Activated T-helper 9 cell treated with anti-CD3 and anti-CD28 coated beads, Interleukin-2, amount 50 U/mL, for 16 hours (primary cell): ENCODE data around the gene SLC25A51.
A peak's percentile ranks its signal among the peaks of the same experiment; 100 is the strongest.

Source experiments
- DNase-seq: peaks from one replicate; pipeline ENCODE4 v3.0.0-alpha.2; 2020; ENCODE audit warnings: low read depth

The SLC25A51 gene

GRCh38 chr9:37903647-37904444, at the start of gene SLC25A51:
SLC25A51 (minus strand) TSS chr9:37904127; CDS start chr9:37888550, 15,577 bp downstream.
- peak; percentile 92 for DNase-seq

DNA sequence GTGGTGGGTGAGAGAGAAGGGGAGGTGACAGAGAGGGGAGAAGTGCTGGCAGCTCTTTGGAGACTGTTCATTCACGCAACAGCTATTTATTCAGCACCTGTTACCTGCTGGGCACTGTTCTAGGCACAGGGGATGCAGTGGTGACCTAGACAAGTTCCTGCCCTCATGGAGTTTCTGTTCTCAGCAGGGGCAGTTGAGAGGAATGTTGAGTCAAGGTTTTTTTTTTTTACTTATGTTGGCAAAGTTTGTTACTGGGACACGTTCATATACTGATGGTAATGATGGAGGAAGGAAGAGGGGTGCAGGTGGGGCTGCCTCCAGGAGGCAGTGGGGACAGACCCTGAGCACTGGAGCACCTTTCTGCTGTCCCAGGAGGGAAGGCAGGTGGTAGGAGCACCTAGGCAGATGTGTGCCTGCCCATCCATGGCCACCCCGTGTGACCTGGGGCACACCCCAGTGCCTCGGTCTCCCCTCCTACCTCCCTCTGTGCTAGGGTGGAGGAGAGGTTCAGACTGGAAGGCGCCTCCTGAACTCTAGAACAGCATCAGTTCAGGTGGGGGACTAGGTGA, 49.4 kb upstream of the SLC25A51 start:
- DNase-seq: no peak

GRCh38 chr9:37952731-37953130, 48.8 kb upstream of the SLC25A51 start:
- no peak for DNase-seq

- DNase-seq: no peak
These were observed 47.9 kb upstream of the SLC25A51 start for GRCh38 chr9:37951671-37952449.

- DNase-seq: no peak
These were observed 46.6 kb upstream of the SLC25A51 start for GRCh38 chr9:37950561-37950960.

GRCh38 chr9:37949576-37949975, 45.6 kb upstream of the SLC25A51 start:
- no peak for DNase-seq

GRCh38 chr9:37948417-37948980, 44.6 kb upstream of the SLC25A51 start:
- no peak for DNase-seq

DNA sequence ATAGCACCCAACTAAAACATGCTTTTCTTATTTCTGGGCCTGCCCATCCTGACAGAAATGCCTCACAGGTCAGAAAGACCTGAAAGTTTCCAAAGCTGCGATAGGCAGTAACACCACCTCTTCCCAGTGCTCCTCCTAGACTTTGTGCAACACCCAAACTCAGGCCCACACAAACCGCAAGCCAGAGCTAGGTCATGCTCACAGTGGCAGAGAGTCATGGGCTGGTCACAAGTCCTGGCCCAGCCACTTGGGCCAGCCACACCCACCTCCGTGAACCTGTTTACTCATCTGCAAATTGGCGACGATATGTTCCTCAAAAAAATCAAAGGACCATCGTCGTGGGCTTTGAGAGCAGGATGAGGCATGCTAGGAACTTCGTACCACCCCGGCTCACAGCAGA, 44.0 kb upstream of the SLC25A51 start:
- DNase-seq: no peak

DNA sequence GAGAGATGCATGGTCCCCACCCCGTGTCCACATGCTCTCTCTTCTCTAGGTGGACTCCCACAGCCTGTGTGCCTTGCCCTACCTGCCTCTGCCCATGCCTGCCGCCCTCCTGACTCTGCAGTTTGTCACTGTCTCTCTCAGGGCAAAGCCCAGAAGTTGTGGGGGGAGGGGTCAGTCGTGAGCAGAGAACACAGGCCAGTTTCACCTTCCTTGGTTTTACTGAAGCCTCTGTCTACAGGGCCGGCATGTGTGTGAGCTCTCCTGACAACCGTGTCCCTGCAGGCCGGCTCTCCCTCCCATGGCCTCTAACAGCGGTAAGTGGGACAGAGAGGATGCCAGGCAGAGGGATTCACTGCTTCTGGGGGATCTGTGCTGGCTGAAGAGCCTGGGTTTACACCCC, 43.5 kb upstream of the SLC25A51 start:
- no peak for DNase-seq

DNA sequence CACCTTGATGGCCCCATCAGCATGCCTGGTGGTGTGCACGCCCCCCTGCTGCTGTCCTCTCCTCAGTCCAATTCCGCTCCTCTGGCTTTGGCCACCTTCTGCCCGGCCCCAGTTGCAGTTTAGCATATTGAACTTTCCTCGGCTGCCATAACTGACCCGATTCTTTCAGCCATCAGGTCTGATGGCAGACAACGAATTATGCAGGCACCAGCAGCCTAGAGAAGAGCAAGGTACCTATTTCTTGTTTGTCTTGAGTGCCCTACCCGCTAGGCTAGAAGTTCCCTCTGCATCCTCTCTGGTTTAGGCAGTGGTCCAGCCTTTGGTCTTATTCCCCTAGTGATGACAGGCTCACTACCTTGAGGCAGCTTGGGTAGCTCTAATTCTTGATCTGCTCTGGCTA, 43.0 kb upstream of the SLC25A51 start:
- DNase-seq: no peak

- no peak for DNase-seq
These were observed 42.1 kb upstream of the SLC25A51 start for GRCh38 chr9:37946041-37946440.

GRCh38 chr9:37944671-37945481, 40.9 kb upstream of the SLC25A51 start:
- DNase-seq: no peak

- no peak for DNase-seq
These were observed 40.3 kb upstream of the SLC25A51 start for GRCh38 chr9:37944266-37944650.

DNA sequence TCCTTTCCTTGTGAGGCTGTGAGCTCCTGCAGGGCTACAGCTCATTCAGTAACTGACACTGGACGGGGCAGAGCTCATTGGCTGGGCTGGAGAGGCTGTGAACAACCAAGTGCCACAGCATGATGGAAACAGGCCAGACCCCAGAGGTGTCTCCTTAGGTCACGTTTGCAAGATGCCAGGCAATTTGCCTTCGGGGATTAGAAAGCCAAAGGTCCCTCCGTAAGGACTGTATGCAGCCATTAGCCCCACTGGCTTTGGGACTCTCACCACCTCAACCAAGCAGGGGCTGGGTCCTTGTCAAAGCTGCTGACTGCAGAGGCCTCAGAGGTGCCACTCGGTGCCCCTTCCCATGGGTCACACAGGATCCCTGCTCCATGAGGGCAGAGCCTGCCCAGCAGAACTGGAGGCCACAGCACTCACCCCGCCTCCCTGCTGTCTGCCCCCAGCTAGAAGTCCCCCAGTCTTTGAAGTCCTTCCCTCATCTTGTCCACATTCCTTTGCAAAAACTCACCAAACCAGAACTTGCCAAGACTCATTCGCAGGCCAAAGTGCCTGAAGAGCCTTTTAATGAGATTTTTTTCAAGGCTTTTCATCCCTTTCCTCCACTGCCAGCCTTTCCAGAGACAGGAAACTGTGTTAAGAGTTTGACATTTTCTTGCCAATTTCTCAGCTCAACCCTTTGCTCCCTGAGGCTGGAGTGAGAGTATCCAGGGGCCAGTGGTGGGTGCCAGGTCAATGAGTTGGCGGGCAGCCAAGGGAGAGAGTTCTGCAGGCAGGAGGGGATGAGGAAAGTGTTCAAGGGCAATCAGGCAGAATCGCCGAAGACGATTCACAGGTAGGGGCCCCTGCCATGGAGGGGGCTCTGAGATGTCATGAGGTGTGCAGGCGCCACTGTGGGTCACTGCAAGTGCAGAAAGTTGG, 39.7 kb upstream of the SLC25A51 start:
- no peak for DNase-seq

DNA sequence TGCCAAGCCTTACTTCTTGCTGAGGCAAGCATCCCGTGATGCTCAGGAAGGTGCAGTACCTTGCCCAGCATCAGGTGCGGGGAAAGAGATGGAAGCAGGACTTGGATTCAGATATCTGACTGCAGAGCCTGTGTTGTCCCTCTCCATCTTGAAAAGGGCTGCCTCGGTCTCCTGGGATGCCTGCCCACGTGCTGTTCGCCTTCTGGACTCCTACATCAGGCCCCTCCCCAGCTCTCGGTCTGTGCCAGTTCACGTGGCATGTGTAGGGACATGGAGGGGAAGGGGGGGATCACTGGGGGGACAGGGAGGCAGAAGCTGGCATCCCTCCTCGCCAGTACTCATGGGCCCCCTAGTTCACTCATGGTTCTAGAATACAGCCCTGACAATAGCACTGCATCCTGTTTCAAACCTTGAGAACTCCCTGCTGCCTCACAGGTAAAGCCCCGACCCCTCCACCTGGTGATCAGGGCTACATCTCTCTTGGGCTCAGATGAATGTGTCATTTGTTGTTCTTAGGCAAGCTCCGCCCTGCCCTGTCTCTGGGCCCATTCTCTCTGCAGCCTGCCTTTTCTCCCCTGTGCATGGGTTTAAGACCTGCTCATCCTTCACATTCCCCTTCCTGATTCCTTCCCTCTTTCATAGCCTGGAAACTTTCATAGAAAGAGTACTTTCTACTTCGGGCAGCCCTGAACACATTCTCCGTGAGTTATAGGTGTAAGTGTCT, 38.9 kb upstream of the SLC25A51 start:
- no peak for DNase-seq

- no peak for DNase-seq
These were observed 37.3 kb upstream of the SLC25A51 start for GRCh38 chr9:37941253-37941652.

GRCh38 chr9:37939575-37940095, 35.7 kb upstream of the SLC25A51 start:
- DNase-seq: no peak

DNA sequence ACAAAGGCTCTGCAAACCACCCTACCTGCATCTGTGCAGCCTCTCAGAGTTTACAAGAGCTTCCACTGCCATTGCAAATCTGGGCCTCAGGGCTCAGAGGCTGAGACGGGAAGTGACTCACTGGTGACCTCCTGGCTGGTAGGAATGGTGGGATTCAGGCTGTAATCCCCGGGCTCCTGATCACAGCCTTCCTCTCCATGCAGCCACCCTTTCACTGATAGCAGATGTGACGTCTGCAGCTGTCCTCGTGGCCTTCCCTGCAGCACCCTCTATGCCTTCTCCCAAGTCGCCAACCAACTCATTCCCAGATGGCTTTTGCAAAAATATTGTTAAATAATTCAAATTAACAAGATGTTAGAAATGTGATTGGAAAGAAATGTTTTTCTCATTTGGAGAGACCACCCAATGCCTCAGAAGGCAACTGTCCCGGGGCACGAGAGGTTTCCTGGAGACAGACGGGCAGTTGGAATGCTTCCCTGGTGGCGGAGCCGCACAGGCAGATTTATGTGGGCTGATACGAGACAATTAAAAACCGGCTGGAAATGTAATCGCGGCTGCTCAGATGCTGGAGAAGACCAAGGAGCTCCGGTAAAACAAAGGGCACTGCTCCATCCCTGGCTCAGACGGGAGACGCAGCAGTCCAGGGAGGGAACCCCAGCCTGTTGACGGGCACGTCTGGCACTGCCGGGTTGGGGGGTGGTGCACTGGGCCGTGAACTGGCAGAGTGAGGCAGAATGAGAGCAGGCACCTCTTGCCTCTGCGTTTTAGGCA, 34.4 kb upstream of the SLC25A51 start:
- DNase-seq: no peak

DNA sequence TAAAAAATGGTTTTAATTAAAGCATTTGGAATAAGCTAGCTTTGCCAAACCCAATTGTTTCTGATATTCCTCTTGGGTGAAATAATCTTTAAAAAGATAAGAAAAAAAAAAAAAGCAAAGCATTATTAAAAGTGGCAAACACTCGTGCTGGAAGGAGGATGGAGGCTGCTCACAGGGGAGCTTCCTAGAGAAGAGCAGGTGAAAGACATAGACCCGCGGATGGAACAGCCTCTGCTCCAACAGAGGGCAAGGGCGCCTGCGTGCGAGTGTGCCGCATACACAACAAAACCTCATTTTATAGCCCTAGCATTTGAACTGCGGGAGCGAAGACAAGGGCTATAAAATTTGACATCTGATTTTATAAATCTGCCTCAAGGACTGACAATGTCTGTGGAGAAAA, 33.4 kb upstream of the SLC25A51 start:
- no peak for DNase-seq
